DMS53 treated with DMSO at 0.1 percent for 48 hours (cell line): ENCODE measurements around the gene TMEM47.
A peak's percentile ranks its signal among the peaks of the same experiment; 100 is the strongest.

Experiments
- DNase-seq: peaks from one replicate; lab custom pipeline; 2025; ENCODE audit not compliant: unreplicated experiment; lab: John Stamatoyannopoulos, UW

The TMEM47 gene

GRCh38 chrX:34586346-34586911 lies 70.7 kb downstream of the TMEM47 start:
- no peak for DNase-seq

- DNase-seq = no peak
These were observed 71.5 kb downstream of the TMEM47 start for GRCh38 chrX:34585561-34585960.

GRCh38 chrX:34584781-34585180 lies 72.3 kb downstream of the TMEM47 start:
- no peak for DNase-seq

- DNase-seq = no peak
These were observed 77.0 kb downstream of the TMEM47 start for GRCh38 chrX:34580069-34580468.

GRCh38 chrX:34578237-34578636 lies 78.8 kb downstream of the TMEM47 start:
- peak; percentile 10 for DNase-seq
